ENCODE measurements around the gene BBS9. TPM values are rescaled to one million over a fixed set of nuclear protein-coding genes. Genes with fewer than 3 reads are reported as not detected.

Gene BBS9
- total RNA-seq, 1 experiment from 2014 or later, result 26.4 TPM

DNA sequence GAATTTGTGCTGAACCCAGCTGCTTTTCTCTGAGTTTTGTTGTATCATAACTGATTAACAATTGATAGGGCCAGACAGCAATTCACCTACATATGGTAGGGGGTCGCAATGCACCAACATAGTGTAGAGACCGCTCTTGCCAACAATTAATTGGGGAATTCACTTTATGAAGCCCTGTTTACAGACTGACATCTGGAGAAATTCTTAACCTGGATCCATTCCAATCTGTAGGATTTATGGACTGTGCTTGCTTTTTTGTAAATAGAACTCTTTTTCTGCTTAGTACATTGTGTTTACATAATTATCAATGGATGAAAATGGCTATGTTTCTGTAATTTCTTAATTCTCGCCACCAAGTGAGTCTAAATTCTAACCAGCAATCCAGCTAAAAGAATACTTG is 464.2 kb downstream of the BBS9 start:
- Histone ChIP-seq H3K23me2 (ENCODE audit: insufficient read length, low read depth, low read length, poor library complexity, severe bottlenecking) (no peaks in the 10 kb centered on the region), H2BK120ac (ENCODE audit: low read depth, low read length, poor library complexity, severe bottlenecking) (no peak overlapping the region), H3K18ac (ENCODE audit: insufficient read length, low read depth, low read length) (no peak overlapping the region), H3K27me3 (ENCODE audit: insufficient read depth, low read length) (no peaks in the 10 kb centered on the region; the same call in 1 of the 2 replicates), H2BK15ac (ENCODE audit: low read depth, low read length) (no peak overlapping the region), H3K79me2 (ENCODE audit: insufficient read depth, low read length) (no peaks in the 10 kb centered on the region), H2AFZ (ENCODE audit: low read length) (no peak overlapping the region), H2AK5ac (ENCODE audit: insufficient read length, low read length) (no peak overlapping the region), H4K91ac (ENCODE audit: insufficient read length, low read depth, low read length) (no peak overlapping the region), H4K8ac (replicated peaks; ENCODE audit: insufficient read length, low read depth, low read length) (no peak overlapping the region), H3K79me1 (ENCODE audit: insufficient read depth, low read depth, low read length, poor library complexity, severe bottlenecking) (no peaks in the 10 kb centered on the region), H3T11ph (ENCODE audit: low read length) (no peak overlapping the region), H2BK5ac (ENCODE audit: insufficient read length, low read length) (no peak overlapping the region), H2BK20ac (ENCODE audit: low read depth, low read length, poor library complexity, severe bottlenecking) (no peak overlapping the region), H4K20me1 (ENCODE audit: control insufficient read depth, insufficient read depth, insufficient read length) (no peaks in the 10 kb centered on the region), H3K23ac (ENCODE audit: insufficient read length, low read depth, low read length) (no peak overlapping the region), H3K56ac (ENCODE audit: insufficient read length, low read depth, low read length) (no peak overlapping the region), H2BK12ac (ENCODE audit: insufficient read length, low read depth, low read length) (no peak overlapping the region), H3K9me3 (ENCODE audit: control insufficient read depth, low read depth, low read length) (no peaks in the 10 kb centered on the region), H3K4me1 (ENCODE audit: insufficient read depth, low read length) (no peaks in the 10 kb centered on the region), H3K9ac (ENCODE audit: extremely low read depth, insufficient read length, low read length) (no peak overlapping the region), H4K5ac (ENCODE audit: insufficient read length, low read depth, low read length) (no peak overlapping the region), H3K27ac (ENCODE audit: insufficient read length, low read depth, low read length) (no peak overlapping the region), H3K14ac (ENCODE audit: insufficient read depth, low read length) (no peak overlapping the region), H3K4me2 (ENCODE audit: insufficient read depth, insufficient read length, low read length) (no peak overlapping the region), H3K4ac (ENCODE audit: low read depth, low read length) (no peak overlapping the region)
- Mint-ChIP-seq H3K27ac (no peak overlapping the region), H3K4me3 (no peak overlapping the region), H3K9me3 (no peaks in the 10 kb centered on the region), H3K36me3 (ENCODE audit: insufficient read depth in 1 of 3, low read depth in 3 of 3) (no peaks in the 10 kb centered on the region), H3K27me3 (ENCODE audit: low read depth) (no peaks in the 10 kb centered on the region), H3K4me1 (0 out of 4 replicates have a peak, but pooled peaks cover 4 to 5% of the 10 kb centered on the region in 2 experiments)
- TF ChIP-seq, protein P1, sequence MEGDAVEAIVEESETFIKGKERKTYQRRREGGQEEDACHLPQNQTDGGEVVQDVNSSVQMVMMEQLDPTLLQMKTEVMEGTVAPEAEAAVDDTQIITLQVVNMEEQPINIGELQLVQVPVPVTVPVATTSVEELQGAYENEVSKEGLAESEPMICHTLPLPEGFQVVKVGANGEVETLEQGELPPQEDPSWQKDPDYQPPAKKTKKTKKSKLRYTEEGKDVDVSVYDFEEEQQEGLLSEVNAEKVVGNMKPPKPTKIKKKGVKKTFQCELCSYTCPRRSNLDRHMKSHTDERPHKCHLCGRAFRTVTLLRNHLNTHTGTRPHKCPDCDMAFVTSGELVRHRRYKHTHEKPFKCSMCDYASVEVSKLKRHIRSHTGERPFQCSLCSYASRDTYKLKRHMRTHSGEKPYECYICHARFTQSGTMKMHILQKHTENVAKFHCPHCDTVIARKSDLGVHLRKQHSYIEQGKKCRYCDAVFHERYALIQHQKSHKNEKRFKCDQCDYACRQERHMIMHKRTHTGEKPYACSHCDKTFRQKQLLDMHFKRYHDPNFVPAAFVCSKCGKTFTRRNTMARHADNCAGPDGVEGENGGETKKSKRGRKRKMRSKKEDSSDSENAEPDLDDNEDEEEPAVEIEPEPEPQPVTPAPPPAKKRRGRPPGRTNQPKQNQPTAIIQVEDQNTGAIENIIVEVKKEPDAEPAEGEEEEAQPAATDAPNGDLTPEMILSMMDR (conservative IDR thresholded peaks at IDR 0.05), result no peak
- no peak for DNase-seq
- WGBS (ENCODE audit: extremely low coverage, insufficient read length, low lambda C conversion rate), result no CpG with 5 or more reads among the region's 3 CpGs
